HepG2 (cell line): ENCODE results near the gene GPR15.

Source experiments
- SRSF9 ChIP-seq: fragments of 200-400 bp; formaldehyde crosslinking; IDR thresholded peaks from 2 replicates; pipeline ENCODE4 v1.6.1; 2018; ENCODE audit warnings: borderline replicate concordance, mild to moderate bottlenecking, low read depth, low read length; ENCODE audit not compliant: insufficient read depth, poor library complexity, severe bottlenecking
- TCF7 ChIP-seq: sonication (generic); IDR thresholded peaks from 2 replicates; pipeline ENCODE4 v1.6.1; 2016; ENCODE audit warnings: antibody characterized with exemption, low read depth
- TCF7L2 ChIP-seq: IDR thresholded peaks from 2 replicates; pipeline ENCODE4 v1.6.1; 2011; ENCODE audit warnings: mild to moderate bottlenecking, low read depth, low read length, moderate library complexity
- YY1 ChIP-seq: IDR thresholded peaks from 2 replicates; pipeline ENCODE4 v1.6.1; 2011; ENCODE audit warnings: low read length, low read depth, moderate library complexity, mild to moderate bottlenecking; ENCODE audit not compliant: insufficient read depth, insufficient replicate concordance
- TF ChIP-seq, protein P1 (sequence below): sonication (generic); formaldehyde crosslinking; IDR thresholded peaks from 2 replicates; pipeline ENCODE4 v1.5.0; 2020; ENCODE audit warnings: mild to moderate bottlenecking, missing genetic modification reagents, moderate library complexity
- TF ChIP-seq, protein P2 (sequence below): IDR thresholded peaks from 2 replicates; pipeline ENCODE4 v1.6.1; 2012; ENCODE audit warnings: inconsistent platforms
- TF ChIP-seq, protein P3 (sequence below): sonication (generic); formaldehyde crosslinking; IDR thresholded peaks from 2 replicates; pipeline ENCODE4 v1.5.1; 2020; ENCODE audit warnings: missing genetic modification reagents, mild to moderate bottlenecking, borderline replicate concordance
- TF ChIP-seq, protein P4 (sequence below): sonication (generic); formaldehyde crosslinking; IDR thresholded peaks from 2 replicates; pipeline ENCODE4 v1.4.0; 2020; ENCODE audit warnings: missing genetic modification reagents
- TF ChIP-seq, protein P5 (sequence below): sonication (generic); formaldehyde crosslinking; IDR thresholded peaks from 2 replicates; pipeline ENCODE4 v1.5.0; 2020; ENCODE audit warnings: missing genetic modification reagents

DNA sequence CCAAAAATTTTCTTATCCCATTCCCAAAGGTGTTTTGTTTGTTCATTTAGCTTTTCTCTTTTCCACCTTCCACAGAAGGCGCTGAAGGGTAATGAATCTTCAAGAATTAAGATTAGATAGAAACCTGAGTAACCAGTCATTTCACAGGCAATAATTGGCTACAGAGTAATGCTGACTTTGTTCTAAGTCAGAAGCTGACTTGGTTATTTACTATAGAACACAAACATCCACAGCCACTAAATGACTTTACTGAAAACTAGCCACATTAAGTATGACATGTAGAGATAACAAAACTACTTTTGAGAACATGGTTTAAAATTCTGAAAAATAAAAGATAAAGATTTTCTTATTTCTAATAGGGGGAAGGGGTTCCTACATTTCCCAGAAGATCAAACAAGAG is 16.8 kb upstream of the GPR15 start:
- TF ChIP-seq, protein P1, sequence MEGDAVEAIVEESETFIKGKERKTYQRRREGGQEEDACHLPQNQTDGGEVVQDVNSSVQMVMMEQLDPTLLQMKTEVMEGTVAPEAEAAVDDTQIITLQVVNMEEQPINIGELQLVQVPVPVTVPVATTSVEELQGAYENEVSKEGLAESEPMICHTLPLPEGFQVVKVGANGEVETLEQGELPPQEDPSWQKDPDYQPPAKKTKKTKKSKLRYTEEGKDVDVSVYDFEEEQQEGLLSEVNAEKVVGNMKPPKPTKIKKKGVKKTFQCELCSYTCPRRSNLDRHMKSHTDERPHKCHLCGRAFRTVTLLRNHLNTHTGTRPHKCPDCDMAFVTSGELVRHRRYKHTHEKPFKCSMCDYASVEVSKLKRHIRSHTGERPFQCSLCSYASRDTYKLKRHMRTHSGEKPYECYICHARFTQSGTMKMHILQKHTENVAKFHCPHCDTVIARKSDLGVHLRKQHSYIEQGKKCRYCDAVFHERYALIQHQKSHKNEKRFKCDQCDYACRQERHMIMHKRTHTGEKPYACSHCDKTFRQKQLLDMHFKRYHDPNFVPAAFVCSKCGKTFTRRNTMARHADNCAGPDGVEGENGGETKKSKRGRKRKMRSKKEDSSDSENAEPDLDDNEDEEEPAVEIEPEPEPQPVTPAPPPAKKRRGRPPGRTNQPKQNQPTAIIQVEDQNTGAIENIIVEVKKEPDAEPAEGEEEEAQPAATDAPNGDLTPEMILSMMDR (CRISPR knock-in tag): no peak
- TF ChIP-seq YY1 (no peak), SRSF9 (no peak), TCF7L2 (no peak), TCF7 (no peak)
- TF ChIP-seq, protein P2, sequence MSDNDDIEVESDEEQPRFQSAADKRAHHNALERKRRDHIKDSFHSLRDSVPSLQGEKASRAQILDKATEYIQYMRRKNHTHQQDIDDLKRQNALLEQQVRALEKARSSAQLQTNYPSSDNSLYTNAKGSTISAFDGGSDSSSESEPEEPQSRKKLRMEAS: no peak
- TF ChIP-seq, protein P3, sequence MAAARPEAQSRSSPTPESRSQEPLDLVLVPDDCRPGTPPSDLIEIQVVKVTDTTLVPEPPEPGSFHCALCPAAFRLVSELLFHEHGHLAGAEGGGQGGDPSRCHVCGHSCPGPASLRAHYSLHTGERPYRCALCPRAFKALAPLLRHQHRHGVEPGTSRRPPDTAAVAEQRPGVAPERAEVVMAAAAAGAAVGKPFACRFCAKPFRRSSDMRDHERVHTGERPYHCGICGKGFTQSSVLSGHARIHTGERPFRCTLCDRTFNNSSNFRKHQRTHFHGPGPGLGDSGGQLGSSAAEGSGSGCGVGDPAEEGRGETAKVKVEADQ (CRISPR knock-in tag): no peak
- TF ChIP-seq, protein P4, sequence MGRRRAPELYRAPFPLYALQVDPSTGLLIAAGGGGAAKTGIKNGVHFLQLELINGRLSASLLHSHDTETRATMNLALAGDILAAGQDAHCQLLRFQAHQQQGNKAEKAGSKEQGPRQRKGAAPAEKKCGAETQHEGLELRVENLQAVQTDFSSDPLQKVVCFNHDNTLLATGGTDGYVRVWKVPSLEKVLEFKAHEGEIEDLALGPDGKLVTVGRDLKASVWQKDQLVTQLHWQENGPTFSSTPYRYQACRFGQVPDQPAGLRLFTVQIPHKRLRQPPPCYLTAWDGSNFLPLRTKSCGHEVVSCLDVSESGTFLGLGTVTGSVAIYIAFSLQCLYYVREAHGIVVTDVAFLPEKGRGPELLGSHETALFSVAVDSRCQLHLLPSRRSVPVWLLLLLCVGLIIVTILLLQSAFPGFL (CRISPR knock-in tag): no peak
- TF ChIP-seq, protein P5, sequence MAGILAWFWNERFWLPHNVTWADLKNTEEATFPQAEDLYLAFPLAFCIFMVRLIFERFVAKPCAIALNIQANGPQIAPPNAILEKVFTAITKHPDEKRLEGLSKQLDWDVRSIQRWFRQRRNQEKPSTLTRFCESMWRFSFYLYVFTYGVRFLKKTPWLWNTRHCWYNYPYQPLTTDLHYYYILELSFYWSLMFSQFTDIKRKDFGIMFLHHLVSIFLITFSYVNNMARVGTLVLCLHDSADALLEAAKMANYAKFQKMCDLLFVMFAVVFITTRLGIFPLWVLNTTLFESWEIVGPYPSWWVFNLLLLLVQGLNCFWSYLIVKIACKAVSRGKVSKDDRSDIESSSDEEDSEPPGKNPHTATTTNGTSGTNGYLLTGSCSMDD (CRISPR knock-in tag): no peak
